H1 (cell line): ENCODE results near the gene DCTD.

Source experiments
- CEBPB ChIP-seq: IDR thresholded peaks from 2 replicates; pipeline ENCODE4 v1.6.1; 2012; ENCODE audit warnings: low read depth, low read length
- EZH2 ChIP-seq: fragments of 200-600 bp; sonication (generic); IDR thresholded peaks from 2 replicates; pipeline ENCODE4 v1.7.1; 2012; ENCODE audit warnings: low read depth, mild to moderate bottlenecking, moderate library complexity, low read length, inconsistent platforms; ENCODE audit not compliant: severe bottlenecking
- POLR2AphosphoS5 ChIP-seq: IDR thresholded peaks from 2 replicates; pipeline ENCODE4 v1.6.1; 2011; ENCODE audit warnings: low read depth, low read length
- TF ChIP-seq, protein P1 (sequence below), 3 experiments: IDR thresholded peaks; 1 replicate in 2 of 3; 2 replicates in 1 of 3; pipeline versions ENCODE4 v1.5.1 to v1.6.1; 2011; ENCODE audit warnings: low read length in 3 of 3, mild to moderate bottlenecking in 3 of 3, inconsistent platforms in 2 of 3, low read depth in 1 of 3, moderate library complexity in 1 of 3; ENCODE audit not compliant: insufficient read depth in 1 of 3; ENCODE audit errors: control extremely low read depth in 1 of 3
- TF ChIP-seq, protein P2 (sequence below): IDR thresholded peaks from 2 replicates; pipeline ENCODE4 v1.6.1; 2011; ENCODE audit warnings: low read depth, mild to moderate bottlenecking, low read length; ENCODE audit not compliant: insufficient read depth
- TF ChIP-seq, protein P3 (sequence below): IDR thresholded peaks from 2 replicates; pipeline ENCODE4 v1.6.1; 2012; ENCODE audit warnings: inconsistent platforms
- TF ChIP-seq, protein P4 (sequence below): IDR thresholded peaks from 2 replicates; pipeline ENCODE4 v1.6.1; 2011; ENCODE audit warnings: low read length, improper control_type of control experiment

DNA sequence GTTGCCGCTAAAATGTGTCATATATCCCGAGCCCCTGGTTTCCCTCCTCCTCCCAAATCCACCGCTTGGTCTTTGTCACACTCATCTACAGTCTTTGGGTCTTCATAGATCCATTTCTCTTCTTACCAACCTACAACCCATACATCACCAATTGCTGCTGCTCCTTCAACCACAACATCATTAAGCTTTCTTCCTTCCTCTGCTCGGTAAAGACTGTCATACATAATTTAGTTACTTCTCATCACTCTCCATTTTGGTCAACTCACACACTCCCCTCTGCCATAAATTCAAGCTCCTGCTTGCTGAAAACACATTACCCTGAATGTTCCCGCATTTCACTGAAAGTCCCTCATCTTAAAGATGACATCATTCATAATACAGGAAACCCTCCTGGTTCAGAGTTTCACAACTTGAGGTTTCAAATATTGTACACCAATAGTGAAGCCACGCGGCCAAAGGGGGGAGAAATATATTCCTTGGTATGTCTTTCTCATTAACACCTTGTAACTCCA, 1.7 kb upstream of the DCTD start:
- TF ChIP-seq, protein P1, sequence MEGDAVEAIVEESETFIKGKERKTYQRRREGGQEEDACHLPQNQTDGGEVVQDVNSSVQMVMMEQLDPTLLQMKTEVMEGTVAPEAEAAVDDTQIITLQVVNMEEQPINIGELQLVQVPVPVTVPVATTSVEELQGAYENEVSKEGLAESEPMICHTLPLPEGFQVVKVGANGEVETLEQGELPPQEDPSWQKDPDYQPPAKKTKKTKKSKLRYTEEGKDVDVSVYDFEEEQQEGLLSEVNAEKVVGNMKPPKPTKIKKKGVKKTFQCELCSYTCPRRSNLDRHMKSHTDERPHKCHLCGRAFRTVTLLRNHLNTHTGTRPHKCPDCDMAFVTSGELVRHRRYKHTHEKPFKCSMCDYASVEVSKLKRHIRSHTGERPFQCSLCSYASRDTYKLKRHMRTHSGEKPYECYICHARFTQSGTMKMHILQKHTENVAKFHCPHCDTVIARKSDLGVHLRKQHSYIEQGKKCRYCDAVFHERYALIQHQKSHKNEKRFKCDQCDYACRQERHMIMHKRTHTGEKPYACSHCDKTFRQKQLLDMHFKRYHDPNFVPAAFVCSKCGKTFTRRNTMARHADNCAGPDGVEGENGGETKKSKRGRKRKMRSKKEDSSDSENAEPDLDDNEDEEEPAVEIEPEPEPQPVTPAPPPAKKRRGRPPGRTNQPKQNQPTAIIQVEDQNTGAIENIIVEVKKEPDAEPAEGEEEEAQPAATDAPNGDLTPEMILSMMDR (IDR thresholded peaks at IDR 0.05; ENCODE audit: control extremely low read depth in 1 of 3, insufficient read depth in 1 of 3, low read depth in 1 of 3, low read length in 3 of 3): no peak
- TF ChIP-seq CEBPB (no peak), EZH2 (no peak), POLR2AphosphoS5 (no peak)
- TF ChIP-seq, protein P2, sequence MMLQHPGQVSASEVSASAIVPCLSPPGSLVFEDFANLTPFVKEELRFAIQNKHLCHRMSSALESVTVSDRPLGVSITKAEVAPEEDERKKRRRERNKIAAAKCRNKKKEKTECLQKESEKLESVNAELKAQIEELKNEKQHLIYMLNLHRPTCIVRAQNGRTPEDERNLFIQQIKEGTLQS: no peak
- TF ChIP-seq, protein P3, sequence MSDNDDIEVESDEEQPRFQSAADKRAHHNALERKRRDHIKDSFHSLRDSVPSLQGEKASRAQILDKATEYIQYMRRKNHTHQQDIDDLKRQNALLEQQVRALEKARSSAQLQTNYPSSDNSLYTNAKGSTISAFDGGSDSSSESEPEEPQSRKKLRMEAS: no peak
- TF ChIP-seq, protein P4, sequence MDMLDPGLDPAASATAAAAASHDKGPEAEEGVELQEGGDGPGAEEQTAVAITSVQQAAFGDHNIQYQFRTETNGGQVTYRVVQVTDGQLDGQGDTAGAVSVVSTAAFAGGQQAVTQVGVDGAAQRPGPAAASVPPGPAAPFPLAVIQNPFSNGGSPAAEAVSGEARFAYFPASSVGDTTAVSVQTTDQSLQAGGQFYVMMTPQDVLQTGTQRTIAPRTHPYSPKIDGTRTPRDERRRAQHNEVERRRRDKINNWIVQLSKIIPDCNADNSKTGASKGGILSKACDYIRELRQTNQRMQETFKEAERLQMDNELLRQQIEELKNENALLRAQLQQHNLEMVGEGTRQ: no peak
